ENCODE results near the gene DSCAML1.

- no peak for TF ChIP-seq POLR2AphosphoS5 (IDR thresholded peaks at IDR 0.05; ENCODE audit: low read depth, low read length)
- TF ChIP-seq POLR2A (IDR thresholded peaks at IDR 0.05; ENCODE audit: low read depth, low read length) = no peak
- TF ChIP-seq SPI1 (IDR thresholded peaks at IDR 0.05; ENCODE audit: low read depth, low read length) = no peak
- no peak for TF ChIP-seq TAF1 (IDR thresholded peaks at IDR 0.05; ENCODE audit: low read depth, low read length)
These were observed 227.1 kb downstream of the DSCAML1 start for GRCh38 chr11:117569911-117570310.

All from GM12891 (cell line).